NCI-H187 treated with DMSO at 0.1 percent for 48 hours (cell line): ENCODE results near the gene MCTP1.
"Not testable (repeated sequence)": the region's sequence is repeated elsewhere in the genome, so short reads cannot be mapped to it uniquely, and the experiment has no call there.

ENCODE experiments used
- DNase-seq: peaks from one replicate; lab custom pipeline; 2025; lab: John Stamatoyannopoulos, UW

The MCTP1 gene

DNA sequence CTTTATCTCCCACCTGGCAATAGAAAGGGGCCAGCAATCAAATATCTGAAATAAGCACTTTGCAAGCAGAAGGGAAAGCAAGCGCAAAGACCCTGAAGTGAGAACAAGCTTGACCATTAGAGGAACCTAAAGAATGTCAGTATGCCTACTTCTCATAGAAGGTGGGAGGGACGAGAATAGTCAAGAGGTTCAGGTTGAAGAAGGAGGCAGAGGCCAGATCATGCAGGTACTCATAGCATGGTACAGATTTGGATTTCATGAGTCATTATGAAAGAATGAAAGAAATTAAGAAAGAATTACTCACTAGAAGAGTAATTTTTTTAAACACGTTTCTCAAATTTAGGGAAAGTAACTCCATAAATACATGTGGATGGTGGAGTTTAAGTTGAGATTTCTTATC, 33.7 kb downstream of the MCTP1 start:
- no peak for DNase-seq

DNA sequence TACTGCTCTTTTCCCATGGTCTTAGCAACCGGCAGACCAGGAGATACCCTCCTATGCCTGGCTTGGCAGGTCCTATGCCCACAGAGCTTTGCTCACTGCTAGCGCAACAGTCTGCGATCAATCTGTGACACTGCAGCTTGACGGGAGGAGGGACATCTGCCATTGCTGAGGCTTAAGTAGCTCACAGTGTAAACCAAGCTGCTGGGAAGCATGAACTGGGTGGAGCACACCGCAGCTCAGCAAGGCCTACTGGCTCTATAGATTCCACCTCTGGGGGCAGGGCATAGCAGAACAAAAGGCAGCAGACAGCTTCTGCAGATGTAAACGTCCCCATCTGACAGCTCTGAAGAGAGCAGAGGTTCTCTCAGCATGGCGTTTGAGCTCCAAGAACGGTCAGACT, 40.4 kb downstream of the MCTP1 start:
- DNase-seq: no peak

DNA sequence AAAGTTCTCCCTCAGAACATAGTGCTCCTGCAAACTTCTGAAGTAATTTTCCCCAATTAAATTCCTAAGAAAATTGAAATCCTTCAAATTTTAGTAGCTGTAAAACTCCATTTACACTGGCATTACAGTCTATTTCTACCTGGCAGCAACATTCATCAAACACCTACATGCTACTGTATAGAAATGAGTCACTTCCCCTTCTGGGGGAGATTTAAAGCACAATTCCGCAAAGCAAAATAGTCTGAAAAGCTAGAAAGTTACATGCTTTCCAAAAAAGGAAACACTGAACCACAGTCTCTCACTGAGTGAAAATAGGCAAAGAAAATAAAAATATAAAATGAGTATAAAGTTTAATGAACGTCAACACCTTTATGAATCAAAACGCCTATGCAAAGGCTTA, 43.3 kb downstream of the MCTP1 start:
- DNase-seq: no peak

DNA sequence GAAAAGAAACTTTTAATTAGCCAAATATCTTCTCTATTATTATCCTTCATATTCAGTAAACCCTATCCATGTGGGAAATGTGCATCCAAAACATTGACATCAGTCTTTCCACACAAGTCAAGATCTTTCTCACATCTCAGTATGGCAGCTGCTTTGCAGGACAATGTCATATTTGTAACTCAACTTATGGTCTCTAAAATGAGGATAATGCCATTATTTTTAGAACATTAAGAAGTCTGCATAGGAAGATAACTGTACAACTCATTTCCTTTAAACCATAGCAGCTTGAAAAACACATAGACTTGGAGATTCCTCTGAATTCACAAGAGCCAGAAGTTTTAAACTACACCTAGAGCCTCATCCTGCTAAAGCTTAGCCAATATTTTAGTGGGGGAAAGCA, 43.7 kb downstream of the MCTP1 start:
- no peak for DNase-seq

DNA sequence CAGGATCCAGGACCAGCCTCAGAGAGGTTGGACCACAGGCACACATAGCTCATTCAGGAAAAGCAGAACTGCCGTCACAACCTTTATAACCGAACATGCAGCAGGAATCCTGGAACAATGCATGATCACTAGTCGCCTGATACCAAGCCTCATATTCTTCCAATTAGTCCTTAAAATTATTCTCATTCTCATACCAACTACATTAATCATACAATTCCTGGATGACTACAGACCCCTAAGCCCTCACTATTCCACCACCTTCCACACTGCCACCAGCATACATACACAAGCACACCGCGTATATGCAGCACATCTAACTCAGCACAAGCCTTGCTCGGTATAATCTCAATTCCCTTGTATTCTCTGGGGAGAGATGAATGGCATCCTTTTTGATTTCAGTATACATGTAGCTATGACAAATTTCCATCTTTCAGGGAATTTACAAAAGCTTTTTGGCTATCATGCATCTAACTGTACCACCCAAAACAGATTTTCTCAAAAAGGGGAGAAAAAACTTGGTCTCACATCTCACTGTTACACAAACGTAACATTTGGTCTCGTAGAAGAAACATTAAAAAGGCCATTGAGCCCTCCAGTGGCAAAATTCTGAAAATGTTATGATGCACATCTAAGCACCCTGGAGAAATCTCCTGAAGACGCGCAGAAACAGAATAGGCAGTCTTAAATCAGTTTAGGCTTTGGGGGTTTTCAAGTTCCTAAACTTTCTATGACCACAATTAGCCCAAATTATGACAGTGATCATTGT, 46.2 kb downstream of the MCTP1 start:
- no peak for DNase-seq

DNA sequence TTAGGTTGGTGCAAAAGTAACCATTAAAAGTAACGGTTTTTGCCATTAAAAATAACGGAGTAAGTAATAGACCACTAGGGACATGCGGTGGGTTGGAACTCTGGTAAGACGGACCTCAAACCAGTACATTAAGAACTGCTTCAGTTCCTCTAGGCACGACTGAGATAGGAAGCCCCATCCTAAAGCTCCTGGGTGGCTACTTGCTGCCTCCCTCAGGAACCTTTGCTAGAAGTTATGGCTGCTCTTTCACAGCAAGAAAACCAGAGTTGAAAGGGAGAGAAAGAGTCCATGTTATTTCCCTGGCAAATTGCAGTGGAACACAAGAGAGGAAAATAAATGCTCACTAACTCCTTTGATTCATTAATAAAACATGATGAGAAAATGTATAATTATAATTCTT, 47.6 kb downstream of the MCTP1 start:
- DNase-seq: no peak

DNA sequence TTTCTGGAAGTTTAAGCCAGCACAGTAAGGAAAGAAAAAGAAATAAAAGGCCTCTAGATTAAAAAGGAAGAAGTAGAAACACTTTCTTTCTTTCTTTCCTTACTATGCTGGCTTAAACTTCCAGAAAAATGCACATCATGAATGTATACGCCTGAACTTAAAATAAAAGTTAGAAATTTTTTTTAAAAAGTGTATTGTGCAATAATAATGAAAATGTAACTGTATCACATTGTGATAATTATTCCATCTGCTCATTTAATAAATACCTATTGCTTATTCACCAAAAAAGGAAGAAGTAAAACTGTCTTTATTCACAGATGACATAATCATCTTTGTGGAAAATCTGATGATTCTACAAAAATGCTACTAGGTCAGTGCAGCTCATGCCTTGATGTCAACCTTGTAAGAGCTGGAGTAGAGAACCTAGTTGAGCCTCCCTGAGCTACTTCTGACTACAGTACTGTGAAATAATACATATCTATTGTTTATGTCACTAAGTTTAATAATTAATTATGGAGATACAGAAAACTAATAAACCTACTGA, 49.4 kb downstream of the MCTP1 start:
- DNase-seq: no peak

DNA sequence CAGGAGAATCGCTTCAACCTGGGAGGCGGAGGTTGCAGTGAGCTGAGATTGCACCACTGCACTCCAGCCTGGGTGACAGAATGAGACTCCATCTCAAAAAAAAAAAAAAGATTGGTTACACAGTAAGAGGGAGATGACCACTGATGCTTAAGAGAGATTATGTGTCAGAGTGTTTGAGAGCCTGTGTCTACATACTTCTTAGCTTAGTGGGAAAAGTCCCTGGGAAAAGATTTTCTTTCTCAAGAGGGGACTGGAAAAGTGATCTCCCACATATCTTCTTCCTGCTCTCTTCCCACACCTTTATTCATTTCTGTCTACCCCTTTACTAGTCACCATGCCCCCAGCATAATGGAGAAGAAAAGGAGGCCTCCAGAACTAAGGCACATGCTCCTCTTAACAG, 55.2 kb downstream of the MCTP1 start:
- no peak for DNase-seq

DNA sequence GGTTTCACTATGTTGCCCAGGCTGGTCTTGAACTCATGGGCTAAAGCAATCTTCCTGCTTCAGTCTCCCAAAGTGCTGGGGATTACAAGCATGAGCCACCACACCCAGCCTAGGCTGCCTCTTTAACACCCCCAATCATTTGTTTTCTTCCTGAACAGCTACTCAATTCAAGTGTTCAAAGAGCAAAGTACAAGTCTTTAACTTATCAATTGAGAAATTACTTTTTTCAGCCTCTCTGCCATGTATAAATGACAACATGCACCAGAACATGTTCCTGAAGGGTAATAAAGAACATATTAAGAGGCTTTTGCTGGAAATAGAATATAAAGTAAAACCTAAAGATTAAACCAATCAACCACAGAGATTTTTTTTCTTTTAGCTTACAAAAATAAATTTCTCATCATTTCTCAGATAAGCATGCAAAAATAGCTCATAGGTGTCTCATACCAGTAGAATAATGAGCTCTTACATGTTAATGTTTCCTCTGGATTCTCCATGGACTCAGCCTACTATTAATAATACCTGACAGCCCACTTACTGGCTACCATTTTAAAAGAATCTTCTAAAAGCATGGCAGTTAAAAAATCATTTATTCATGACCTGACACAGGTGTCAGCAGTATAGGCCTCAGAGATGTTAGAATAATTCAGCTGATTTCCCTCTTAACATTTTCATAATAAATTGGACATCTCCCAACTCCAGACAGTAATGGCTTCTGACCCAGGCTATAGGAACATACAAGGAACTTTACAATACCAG, 60.0 kb downstream of the MCTP1 start:
- DNase-seq: no peak

DNA sequence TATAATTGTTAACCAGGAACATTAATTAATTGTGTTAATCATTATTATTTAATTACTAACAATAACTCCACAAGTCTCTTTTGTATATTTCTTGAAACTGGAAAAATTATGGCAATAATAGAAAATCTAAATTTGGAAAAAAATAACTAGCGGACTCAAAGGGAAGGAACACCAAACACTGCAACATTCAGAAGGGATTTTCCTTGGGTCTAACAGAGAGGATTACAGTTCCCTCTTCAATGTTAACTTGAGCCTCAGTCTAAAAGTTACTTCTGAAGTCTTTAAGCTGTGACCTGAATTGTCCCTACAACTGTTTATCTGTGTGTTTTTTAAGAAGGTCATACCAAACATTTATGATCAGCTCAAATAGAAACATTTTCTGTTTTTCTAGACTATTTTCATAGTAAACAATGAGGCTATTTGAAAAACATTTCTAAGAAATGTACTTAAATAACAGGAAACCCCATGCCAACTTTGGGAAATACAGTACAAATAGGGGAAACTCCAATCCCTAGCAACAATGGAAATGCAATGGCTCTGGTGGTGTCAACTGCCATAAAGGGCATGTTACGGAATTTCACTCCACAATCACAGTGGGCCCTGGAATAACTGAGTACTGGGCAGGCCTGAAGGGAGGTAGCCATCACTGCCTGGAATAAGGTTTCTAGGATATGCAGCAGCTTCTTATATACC, 61.2 kb downstream of the MCTP1 start:
- DNase-seq: no peak

DNA sequence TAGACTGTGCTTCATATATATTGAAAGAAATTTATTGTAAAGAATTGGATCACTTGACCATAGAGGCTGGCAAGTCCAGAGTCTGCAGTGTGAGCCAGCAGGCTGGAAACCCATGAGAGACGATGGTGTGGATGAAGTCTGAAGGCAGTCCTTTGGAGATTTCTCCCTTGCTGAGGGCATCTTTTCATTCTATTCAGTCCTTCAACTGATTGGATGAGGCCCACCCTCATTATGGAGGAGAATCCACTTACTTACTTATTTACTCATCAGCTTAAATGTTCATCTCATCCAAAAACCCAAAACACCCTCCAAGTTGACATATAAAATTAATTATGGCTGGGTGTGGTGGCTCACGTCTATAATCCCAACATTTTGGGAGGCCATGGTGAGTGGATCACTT, 62.1 kb downstream of the MCTP1 start:
- DNase-seq: no peak

DNA sequence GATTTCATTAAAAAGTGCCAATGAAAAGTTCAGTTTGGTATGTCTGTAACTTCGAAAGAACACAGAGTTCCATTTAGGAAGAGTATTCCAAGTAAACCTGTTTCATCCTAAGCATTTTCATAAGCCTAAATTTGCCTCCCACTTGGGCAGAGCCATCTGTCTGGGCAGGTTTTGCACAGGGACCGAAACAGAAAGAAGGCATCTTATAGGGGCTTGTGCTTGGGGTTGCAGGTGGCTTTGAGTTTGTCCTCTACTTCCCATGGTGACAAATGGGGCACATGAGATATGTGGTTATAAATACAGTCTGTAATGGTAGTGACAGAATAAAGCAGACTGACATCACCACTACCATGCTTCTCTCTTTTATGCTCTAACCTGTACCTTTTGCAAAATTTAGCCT, 63.7 kb downstream of the MCTP1 start:
- no peak for DNase-seq

DNA sequence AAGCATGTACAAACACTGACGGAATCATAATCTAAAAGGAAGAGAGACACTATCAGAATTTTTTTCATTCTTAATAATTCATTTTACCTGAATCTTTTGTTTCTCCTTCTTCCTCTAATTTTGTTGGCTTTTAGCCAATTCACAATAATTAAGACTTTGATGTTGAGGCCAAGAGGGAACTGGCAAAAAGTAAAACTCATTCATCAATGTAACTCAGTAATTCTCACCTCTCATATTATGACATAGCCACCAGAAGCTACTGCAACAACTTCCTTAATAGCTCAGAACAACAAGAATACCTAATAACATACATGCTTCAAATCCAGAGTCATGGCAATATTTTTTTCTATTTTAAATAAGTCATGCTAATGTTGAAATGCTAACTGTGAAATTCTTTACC, 64.5 kb downstream of the MCTP1 start:
- DNase-seq: no peak

DNA sequence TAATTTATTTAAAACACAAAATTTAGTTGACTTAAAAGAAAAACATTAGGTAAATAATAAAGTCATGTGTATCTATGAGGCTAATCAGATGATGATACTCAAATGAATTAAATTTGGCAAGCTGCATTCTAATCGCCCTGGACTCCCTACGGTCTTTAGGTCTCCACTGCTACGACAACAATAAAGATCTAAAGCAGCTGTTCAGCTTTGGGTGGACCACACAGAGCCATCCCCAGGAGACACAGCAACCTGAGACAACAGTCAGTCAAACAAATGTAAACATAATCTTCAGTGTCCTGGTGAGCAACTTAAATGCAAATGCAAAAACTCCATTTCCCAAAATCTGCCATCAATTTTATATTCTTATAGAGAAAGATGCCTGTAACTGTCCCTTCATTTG, 65.5 kb downstream of the MCTP1 start:
- no peak for DNase-seq

DNA sequence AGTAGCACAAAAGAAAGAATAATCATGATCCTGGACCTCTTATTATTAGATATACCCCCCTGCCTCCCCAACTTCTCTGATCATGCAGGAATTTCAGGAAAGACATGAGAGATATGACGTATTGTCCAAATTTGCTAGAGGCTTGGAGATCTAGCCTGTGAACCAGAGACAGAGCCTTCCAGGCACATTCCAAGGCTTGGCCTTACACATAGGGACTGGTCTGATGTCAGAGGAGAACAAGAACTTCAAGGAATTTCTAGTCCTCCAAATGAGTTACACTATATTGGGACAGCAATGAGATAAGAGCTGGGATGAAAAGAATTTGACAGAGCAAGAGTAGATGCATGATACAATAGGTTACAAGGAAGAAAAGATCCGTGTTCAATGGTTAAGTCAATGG, 67.0 kb downstream of the MCTP1 start:
- no peak for DNase-seq

DNA sequence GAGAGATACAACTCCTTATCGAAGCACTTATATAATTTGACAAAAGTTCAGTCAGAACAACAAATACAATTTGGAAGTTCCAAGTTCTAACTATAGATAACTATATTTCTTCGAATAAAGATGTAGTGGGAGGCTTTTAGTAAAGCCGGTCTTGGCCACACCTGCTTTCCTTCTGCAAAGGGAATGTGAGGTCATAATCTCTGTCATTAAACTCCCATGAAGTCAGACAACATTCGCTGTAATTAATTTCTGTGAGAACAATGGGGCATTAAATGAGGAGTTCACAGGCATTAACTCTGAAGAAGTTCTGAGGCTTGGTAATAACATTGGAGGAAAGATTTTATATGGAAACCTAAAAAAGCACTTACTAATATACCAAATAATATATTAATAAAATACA, 67.5 kb downstream of the MCTP1 start:
- no peak for DNase-seq

DNA sequence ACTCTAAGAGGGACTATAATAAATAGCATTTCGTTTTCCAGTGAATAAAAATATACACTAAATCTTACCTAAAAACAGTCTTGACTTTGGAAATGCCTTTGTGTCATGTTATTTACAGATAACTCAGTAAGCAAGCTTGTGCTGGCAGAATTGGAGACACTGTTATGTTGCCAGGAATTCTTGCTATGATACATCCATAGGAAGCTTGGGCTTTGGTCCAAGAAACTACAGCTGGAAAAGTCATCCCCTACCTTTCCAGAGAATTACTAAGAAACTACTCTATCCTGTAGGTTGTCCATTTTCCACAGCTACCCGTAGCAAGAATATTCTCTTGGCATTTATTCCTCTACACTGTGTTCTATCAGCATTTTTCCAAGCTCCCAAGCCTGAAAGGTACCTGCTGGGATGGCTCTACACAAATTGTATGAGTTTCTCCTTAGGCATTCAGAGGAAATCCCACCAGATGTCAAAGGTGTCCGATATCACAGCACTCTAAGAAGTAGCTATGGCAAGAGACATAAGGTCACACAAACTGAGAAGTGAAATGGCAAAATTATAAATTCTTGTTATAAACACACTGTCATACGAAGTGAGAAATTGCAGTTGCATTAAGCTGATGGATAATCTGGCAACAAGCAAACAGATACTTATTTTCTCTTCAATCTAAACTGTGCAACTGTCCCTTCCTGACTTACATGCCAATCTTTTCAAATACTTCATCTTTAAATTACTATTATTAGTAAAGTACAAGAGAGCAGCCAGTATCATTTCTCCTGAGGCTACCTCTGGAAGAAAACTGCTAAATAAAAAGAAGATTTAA, 68.5 kb downstream of the MCTP1 start:
- no peak for DNase-seq

DNA sequence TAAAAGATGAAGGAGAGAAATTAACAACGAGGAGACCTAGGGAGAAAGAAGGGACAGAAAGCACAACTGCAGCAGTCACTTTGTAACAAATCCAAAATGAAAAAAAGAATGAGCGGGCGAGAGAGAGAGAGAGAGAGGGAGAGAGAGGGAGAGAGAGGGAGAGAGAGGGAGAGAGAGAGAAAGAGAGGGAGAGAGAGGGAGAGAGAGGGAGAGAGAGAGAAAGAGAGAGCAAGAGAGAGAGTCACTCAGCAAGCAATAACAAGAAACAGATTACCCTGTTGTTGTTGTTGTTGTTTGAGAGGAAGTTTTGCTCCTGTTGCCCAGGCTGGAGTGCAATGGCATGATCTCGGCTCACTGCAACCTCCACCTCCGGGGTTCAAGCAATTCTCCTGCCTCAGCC, 77.1 kb downstream of the MCTP1 start:
- not testable (repeated sequence) for DNase-seq

DNA sequence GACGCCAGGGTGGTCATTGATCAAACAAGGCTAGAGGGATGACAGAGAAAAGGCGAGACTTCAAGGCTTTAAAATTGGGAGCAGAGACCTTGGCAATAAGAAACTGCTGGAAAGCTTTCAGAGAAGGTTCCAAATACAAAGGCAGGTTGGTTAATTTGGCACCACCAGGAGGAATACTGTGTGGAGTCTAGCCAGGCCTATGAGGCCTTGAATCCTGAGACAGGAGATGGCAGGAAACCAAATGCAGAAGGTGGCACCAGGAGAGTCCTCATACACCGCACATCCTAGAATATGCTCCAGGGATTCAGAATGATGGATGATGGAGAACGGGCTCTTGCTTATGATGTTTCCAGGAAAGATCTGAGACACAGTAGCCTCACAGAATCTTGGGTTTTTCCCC, 90.0 kb downstream of the MCTP1 start:
- DNase-seq: no peak

DNA sequence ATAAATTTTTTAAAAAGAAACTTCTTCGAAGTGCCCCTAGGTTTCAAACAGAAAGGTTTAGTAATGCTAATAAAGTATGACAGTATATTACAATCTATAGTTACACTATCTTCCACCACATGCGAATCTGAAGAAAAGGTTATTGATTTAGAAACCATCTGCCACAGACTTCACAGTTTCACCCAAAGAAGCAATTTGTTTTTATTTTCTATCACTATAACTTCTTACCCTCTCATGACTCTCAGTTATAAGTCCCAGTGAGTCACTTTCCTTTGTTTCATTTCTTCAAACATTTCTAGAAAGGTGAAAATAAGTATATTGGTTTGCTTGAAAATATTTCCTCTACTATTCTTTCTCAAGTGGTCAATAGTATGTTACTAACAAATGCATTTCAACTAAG, 93.6 kb downstream of the MCTP1 start:
- no peak for DNase-seq

DNA sequence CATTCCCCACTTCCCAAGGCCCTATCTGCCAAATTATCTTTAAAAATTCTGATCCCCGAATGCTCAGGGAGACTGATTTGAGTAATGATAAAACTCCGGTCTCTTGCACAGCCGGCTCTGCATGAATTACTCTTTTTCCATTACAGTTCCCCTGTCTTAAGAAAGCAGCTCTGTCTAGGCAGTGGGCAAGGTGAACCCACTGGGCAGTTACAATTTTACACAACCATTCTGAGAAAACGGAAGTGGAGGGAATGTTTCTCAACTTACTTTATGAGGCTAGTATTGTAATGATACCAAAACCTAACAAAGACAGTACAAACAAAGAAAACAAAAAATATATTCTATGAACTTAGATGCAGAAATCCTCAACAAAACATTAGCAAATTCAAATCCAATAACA, 100.0 kb downstream of the MCTP1 start:
- no peak for DNase-seq

DNA sequence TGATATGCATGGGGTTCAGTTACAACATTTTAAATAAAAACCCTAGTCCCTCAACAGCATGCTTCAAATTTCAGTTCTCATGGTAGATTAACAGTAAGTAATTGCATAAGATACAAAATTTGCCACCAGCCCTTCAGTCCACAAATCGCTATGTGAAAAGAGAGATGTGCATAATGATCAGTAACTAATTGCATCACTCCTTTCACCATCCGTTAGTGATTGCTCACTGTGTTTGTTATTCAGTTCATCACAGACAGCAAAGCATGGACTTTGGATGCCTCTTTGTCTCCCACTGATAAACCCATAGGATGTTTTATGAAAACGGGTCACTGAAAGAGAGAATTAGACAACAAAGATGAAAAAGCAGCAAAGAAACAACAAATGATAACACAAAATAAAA, 103.2 kb downstream of the MCTP1 start:
- DNase-seq: no peak
